Left lung (tissue), 10 donors: ENCODE results near the gene RPS10. TPM values are rescaled to one million over a fixed set of nuclear protein-coding genes. Genes with fewer than 3 reads are reported as not detected.

Experiments used
- ATAC-seq: fragments of 200-7000 bp; cut with Tn5 transposase; one replicate; pipeline ENCODE4 v1.9.1; 2020; ENCODE audit warnings: moderate library complexity
- DNase-seq, 4 donors: peaks; one replicate each; pipeline ENCODE4 v3.0.0-alpha.2; 2013 to 2020
- H3K27ac ChIP-seq, 2 donors: fragments of 200-600 bp; sonication (generic) in 1 of 2; one replicate each; pipeline versions ENCODE4 v1.5.0 to v1.8.0; 2020 to 2021
- H3K27me3 ChIP-seq, 2 donors: fragments of 200-600 bp; sonication (generic) in 1 of 2; one replicate each; pipeline versions ENCODE4 v1.5.0 to v1.8.0; 2020 to 2021
- H3K36me3 ChIP-seq, 2 donors: fragments of 200-600 bp; sonication (generic) in 1 of 2; one replicate each; pipeline versions ENCODE4 v1.5.0 to v1.8.0; 2020 to 2021
- H3K4me1 ChIP-seq, 2 donors: fragments of 200-600 bp; one replicate each; pipeline ENCODE4 v1.8.0; 2021
- H3K4me3 ChIP-seq, 2 donors: fragments of 200-600 bp; sonication (generic) in 1 of 2; one replicate each; pipeline versions ENCODE4 v1.5.0 to v1.8.0; 2020 to 2021; ENCODE audit warnings: mild to moderate bottlenecking in 1 of 2
- H3K9me3 ChIP-seq, 2 donors: fragments of 200-600 bp; sonication (generic) in 1 of 2; one replicate each; pipeline versions ENCODE4 v1.5.0 to v1.8.0; 2020 to 2021
- intact Hi-C, 2 donors: fragments of 100-400 bp; cut with DNase I; formaldehyde crosslinking; loops; one replicate each; pipeline versions ENCODE4 v1.11.2 to v1.14.2; 2022
- polyA plus RNA-seq, 6 donors: library from polyadenylated mRNA; unstranded; fragments of 120-200 nt; gene quantifications; one replicate each; pipeline ENCODE4 v1.2.1, GENCODE V29; 2013; ENCODE audit not compliant: insufficient read length in 6 of 6
- total RNA-seq, 2 donors: library from RNA; stranded (reverse); fragmentation: NEBNext Ultra II Directional; extraction: Animal tissue kit (Norgen Biotek cat#: 25700); gene quantifications; one replicate each; pipeline ENCODE4 v1.2.1, GENCODE V29; 2021
- TF ChIP-seq, protein P1 (sequence below), 2 donors: fragments of 200-600 bp; sonication (generic) in 1 of 2; IDR thresholded peaks; one replicate each; pipeline versions ENCODE4 v1.5.0 to v1.8.0; 2021; ENCODE audit warnings: antibody characterized with exemption in 2 of 2
- donor health status: DM: no; HTN: yes; CAD: no.
- donor health status: DM: no; HTN: no; CAD: no.

The RPS10 gene
- total and polyA plus RNA-seq, 8 donors = 1,031 to 1,686 (median 1,594) TPM

DNA sequence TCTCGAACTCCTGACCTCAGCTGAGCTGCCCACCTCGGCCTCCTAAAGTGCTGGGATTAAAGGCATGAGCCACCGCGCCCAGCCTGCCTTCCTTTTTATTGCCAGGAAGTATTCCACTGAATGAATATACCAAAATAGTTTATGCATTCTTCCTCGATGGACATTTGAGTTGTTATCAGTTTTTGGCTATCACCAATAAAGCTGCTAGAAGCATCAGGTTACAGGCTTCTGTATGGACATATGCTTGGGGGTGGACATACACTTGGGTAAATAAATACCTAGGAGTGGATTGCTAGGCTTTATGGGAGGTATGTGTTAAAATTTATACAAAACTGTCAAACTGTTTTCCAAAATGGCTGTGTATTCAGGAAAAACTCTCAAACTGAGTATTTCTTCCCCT is 10.0 kb upstream of the RPS10 start:
- DNase-seq = no peak
- no peaks in the 10 kb centered on the region for H3K9me3 ChIP-seq
- intact Hi-C loops = no loop called here
- ATAC-seq = no peak
- TF ChIP-seq, protein P1, sequence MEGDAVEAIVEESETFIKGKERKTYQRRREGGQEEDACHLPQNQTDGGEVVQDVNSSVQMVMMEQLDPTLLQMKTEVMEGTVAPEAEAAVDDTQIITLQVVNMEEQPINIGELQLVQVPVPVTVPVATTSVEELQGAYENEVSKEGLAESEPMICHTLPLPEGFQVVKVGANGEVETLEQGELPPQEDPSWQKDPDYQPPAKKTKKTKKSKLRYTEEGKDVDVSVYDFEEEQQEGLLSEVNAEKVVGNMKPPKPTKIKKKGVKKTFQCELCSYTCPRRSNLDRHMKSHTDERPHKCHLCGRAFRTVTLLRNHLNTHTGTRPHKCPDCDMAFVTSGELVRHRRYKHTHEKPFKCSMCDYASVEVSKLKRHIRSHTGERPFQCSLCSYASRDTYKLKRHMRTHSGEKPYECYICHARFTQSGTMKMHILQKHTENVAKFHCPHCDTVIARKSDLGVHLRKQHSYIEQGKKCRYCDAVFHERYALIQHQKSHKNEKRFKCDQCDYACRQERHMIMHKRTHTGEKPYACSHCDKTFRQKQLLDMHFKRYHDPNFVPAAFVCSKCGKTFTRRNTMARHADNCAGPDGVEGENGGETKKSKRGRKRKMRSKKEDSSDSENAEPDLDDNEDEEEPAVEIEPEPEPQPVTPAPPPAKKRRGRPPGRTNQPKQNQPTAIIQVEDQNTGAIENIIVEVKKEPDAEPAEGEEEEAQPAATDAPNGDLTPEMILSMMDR (IDR thresholded peaks at IDR 0.05) = no peak
- H3K4me3 ChIP-seq = no peak overlapping the region
- H3K36me3 ChIP-seq = no peaks in the 10 kb centered on the region
- H3K27ac ChIP-seq = no peak overlapping the region
- no peaks in the 10 kb centered on the region for H3K4me1 ChIP-seq
- H3K27me3 ChIP-seq = no peaks in the 10 kb centered on the region

DNA sequence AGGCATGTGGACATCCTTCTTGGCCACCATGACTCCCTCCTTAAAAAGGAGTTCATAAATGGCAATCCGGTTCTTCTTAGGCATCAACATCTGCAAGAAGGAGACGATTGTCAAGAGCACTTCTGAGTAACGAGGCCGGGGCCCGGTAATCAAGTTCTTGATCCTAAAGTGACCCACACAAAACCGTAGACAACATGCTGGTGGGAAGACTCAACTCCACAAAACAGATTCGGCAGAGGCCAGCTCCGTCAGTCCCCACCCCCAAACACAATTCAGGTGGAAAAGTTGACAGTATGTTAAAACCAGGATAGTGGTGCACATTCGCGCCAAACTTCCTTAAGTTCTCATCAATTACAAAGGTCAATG is 754 bp downstream of the RPS10 start:
- H3K4me3 ChIP-seq = peak overlapping the region; percentile 63 to 80
- TF ChIP-seq, protein P1 (IDR thresholded peaks at IDR 0.05) = no peak
- DNase-seq (peak in 1 of 4 donors; percentile 13), ATAC-seq (no peak)
- H3K4me1 ChIP-seq = peaks cover 11 to 32% of the 10 kb centered on the region in 2 donors
- H3K9me3 ChIP-seq = no peaks in the 10 kb centered on the region
- H3K27ac ChIP-seq = peak overlapping the region; percentile 81 to 86
- peaks cover 0 to 48% of the 10 kb centered on the region in 2 donors for H3K36me3 ChIP-seq
- intact Hi-C loops = no loop called here
- no peaks in the 10 kb centered on the region for H3K27me3 ChIP-seq

DNA sequence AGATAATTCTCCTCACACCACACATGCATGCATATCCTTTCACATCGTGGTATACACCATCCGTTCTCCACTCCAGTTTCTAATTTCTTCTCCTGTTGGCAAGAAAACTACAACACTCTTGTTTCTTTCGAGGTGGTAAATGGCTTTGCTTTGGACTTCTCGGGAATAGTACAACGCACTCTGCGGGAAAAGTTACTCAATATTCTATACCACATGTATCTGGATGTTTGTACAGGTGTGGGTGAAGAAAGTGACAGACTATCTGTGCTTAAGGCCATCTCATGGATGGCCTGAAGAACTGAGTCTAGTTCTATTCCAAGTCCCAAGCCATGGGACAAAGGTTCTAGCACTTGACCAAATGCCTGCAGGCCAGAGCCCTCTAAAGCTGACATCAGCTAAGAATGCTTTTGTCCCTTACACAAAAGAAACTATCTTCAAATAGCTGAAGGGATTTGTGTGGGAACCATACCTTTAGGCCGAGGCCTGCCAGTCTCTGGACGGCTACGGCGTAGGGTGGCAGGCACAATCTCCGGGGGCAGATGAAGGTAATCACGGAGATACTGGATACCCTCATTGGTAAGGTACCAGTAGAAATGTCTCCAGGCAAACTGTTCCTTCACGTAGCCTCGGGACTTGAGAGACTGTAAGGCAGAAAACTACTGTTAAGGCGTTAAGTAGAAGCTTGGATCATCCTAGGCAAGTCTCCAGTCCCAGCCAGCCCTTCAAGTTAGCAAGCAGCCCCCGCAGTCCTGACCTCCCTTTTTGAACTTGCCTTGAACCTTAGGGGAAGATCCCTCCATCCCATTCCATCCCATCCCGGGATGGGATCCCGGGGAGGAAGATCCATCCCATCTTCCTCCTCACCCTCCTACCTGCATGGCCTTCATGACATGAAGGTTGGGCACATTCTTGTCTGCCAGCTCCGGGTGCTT is 1.4 kb downstream of the RPS10 start:
- H3K9me3 ChIP-seq = no peaks in the 10 kb centered on the region
- TF ChIP-seq, protein P1 (IDR thresholded peaks at IDR 0.05) = no peak
- peak overlapping the region; percentile 63 to 80 for H3K4me3 ChIP-seq
- H3K4me1 ChIP-seq = peaks cover 11 to 32% of the 10 kb centered on the region in 2 donors
- H3K36me3 ChIP-seq = peaks cover 0 to 54% of the 10 kb centered on the region in 2 donors
- DNase-seq = no peak
- H3K27ac ChIP-seq = no peak overlapping the region
- intact Hi-C loops = no loop called here
- H3K27me3 ChIP-seq = no peaks in the 10 kb centered on the region
- no peak for ATAC-seq

DNA sequence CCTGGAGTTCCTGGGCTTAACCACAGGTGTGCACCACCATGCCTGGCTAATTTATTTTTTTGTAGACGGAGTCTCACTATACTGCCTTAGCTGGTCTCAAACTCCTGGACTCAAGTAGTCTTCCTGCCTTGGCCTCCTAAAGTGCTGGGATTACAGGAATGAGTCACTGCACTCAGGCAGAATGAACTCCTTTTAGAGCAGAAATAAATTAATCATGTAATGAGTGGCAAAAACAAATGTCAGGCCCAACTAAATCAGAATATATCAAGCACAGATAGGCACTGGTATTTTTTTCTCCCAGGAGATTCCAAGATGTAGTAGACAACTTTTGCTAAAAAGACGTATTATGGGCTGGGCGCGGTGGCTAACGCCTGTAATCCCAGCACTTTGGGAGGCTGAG is 2.6 kb downstream of the RPS10 start:
- Histone ChIP-seq H3K27ac (no peak overlapping the region), H3K4me1 (peaks cover 11 to 32% of the 10 kb centered on the region in 2 donors), H3K4me3 (no peak overlapping the region), H3K9me3 (no peaks in the 10 kb centered on the region), H3K36me3 (peaks cover 0 to 66% of the 10 kb centered on the region in 2 donors), H3K27me3 (no peaks in the 10 kb centered on the region)
- DNase-seq (no peak), ATAC-seq (no peak)
- intact Hi-C loops = no loop called here
- TF ChIP-seq, protein P1 (IDR thresholded peaks at IDR 0.05) = no peak

DNA sequence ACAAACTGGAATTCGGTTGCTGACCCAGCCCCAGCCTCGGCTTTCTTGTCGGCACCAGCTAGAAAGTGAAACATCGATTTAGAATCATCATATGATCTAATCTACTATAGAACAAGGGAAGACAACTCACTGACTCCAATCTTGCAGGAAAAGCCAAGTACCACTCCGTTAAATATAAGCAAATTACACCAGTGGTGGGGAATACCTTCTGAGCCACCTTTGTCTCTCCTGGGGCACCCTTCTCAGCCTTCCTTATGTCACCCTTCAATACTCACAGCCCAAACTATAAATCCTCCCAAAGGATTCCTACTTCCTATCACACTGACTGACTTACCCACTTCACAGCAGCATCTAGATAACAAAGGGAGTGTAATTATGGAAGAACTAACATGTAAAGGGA is 7.5 kb downstream of the RPS10 start:
- TF ChIP-seq, protein P1 (IDR thresholded peaks at IDR 0.05) = no peak
- Histone ChIP-seq H3K36me3 (peaks cover 0 to 80% of the 10 kb centered on the region in 2 donors), H3K4me1 (peaks cover 8 to 20% of the 10 kb centered on the region in 2 donors), H3K27me3 (no peaks in the 10 kb centered on the region), H3K9me3 (no peaks in the 10 kb centered on the region), H3K27ac (no peak overlapping the region), H3K4me3 (no peak overlapping the region)
- intact Hi-C loops = loop anchor here in 1 of 2 donors (5.0 kb wide), 1 partner anchor 171 kb away; the partner anchor contains the start of gene SMIM29
- no peak for DNase-seq
- no peak for ATAC-seq
